PC-3 (cell line): ENCODE results near the gene CSF1. TPM values are rescaled to one million over a fixed set of nuclear protein-coding genes. Genes with fewer than 3 reads are reported as not detected.

ENCODE experiments used
- ATAC-seq: fragments of 200-7000 bp; cut with Tn5 transposase; 2 replicates; pipeline ENCODE4 v1.9.1; 2020; ENCODE audit warnings: mild to moderate bottlenecking, moderate library complexity
- BruUV-seq: library from RNA; stranded (reverse); fragments of 400-500 nt; replicated peaks from 2 replicates; lab custom pipeline; 2021; lab: Mats Ljungman, UMichigan
- CTCF ChIA-PET: fragments of 300-600 bp; sonication (Branson Sonifier 250); formaldehyde crosslinking; loops from one replicate; lab custom pipeline; 2022; ENCODE audit warnings: antibody characterized with exemption; lab: Charles Lee
- POLR2A ChIA-PET: fragments of 300-600 bp; sonication (Branson Sonifier 250); formaldehyde crosslinking; loops from one replicate; lab custom pipeline; 2022; ENCODE audit warnings: antibody characterized with exemption; ENCODE audit not compliant: unreplicated experiment; lab: Charles Lee
- DNase-seq: peaks from one replicate; pipeline ENCODE4 v3.0.0-alpha.2; 2015
- H2AFZ ChIP-seq: fragments of 300-600 bp; sonication (generic); 2 replicates; pipeline ENCODE4 v1.6.0; 2016; ENCODE audit warnings: antibody characterized with exemption, low read length
- H3F3A ChIP-seq: fragments of 300-600 bp; sonication (generic); one replicate; pipeline ENCODE4 v1.6.0; 2017; ENCODE audit warnings: antibody characterized with exemption, low read length, control low read depth, mild to moderate bottlenecking; ENCODE audit not compliant: unreplicated experiment
- H3K27ac ChIP-seq: fragments of 300-600 bp; sonication (generic); 2 replicates; pipeline ENCODE4 v1.5.1; 2016; ENCODE audit warnings: mild to moderate bottlenecking, low read length
- H3K27me3 ChIP-seq: fragments of 300-600 bp; sonication (generic); 2 replicates; pipeline ENCODE4 v1.6.1; 2016; ENCODE audit warnings: low read length, mixed read lengths
- H3K36me3 ChIP-seq: fragments of 300-600 bp; sonication (generic); 2 replicates; pipeline ENCODE4 v1.6.1; 2016; ENCODE audit warnings: low read depth, mixed run types, low read length, mixed read lengths
- H3K4me1 ChIP-seq: fragments of 300-600 bp; sonication (generic); 2 replicates; pipeline ENCODE4 v1.5.1; 2016; ENCODE audit warnings: low read length; ENCODE audit not compliant: insufficient read depth
- H3K4me2 ChIP-seq: fragments of 300-600 bp; sonication (generic); 2 replicates; pipeline ENCODE4 v1.6.0; 2016; ENCODE audit warnings: low read length
- H3K4me3 ChIP-seq: fragments of 300-600 bp; sonication (generic); 2 replicates; pipeline ENCODE4 v1.5.1; 2016; ENCODE audit warnings: mild to moderate bottlenecking, low read length, mixed read lengths
- H3K79me2 ChIP-seq: fragments of 300-600 bp; sonication (generic); 2 replicates; pipeline ENCODE4 v1.6.1; 2017; ENCODE audit warnings: low read length, mixed read lengths
- H3K9ac ChIP-seq: fragments of 300-600 bp; sonication (generic); 2 replicates; pipeline ENCODE4 v1.6.0; 2016; ENCODE audit warnings: mild to moderate bottlenecking, low read length
- H3K9me2 ChIP-seq: fragments of 300-600 bp; sonication (generic); replicated peaks from 2 replicates; pipeline ENCODE4 v1.6.1; 2016; ENCODE audit warnings: mixed run types, low read length, mixed read lengths
- H3K9me3 ChIP-seq: fragments of 300-600 bp; sonication (generic); 2 replicates; pipeline ENCODE4 v1.6.1; 2016; ENCODE audit warnings: low read length, mixed read lengths
- H4K20me1 ChIP-seq: fragments of 300-600 bp; sonication (generic); 2 replicates; pipeline ENCODE4 v1.6.1; 2016; ENCODE audit warnings: low read length, mixed read lengths
- EZH2 ChIP-seq: fragments of 300-600 bp; sonication (generic); IDR thresholded peaks from one replicate; pipeline ENCODE4 v1.6.1; 2017; ENCODE audit warnings: antibody characterized with exemption, mild to moderate bottlenecking, low read length; ENCODE audit not compliant: unreplicated experiment
- EZH2phosphoT487 ChIP-seq: fragments of 300-600 bp; sonication (generic); IDR thresholded peaks from 2 replicates; pipeline ENCODE4 v1.6.1; 2018; ENCODE audit warnings: mild to moderate bottlenecking, antibody characterized with exemption, low read length, borderline replicate concordance
- intact Hi-C: fragments of 100-400 bp; cut with micrococcal nuclease; formaldehyde crosslinking; loops from 2 replicates; pipeline ENCODE4 v1.9.0; 2023
- total RNA-seq: library from RNA; depleted of rRNA; stranded (reverse); fragments of >200 nt; gene quantifications from 2 replicates; pipeline ENCODE4 v1.2.3, GENCODE V29; 2014
- TF ChIP-seq, protein P1 (sequence below): fragments of 300-600 bp; sonication (generic); conservative IDR thresholded peaks from 2 replicates; pipeline ENCODE4 v1.5.1; 2017; ENCODE audit warnings: antibody characterized with exemption, low read depth, mild to moderate bottlenecking, low read length

The CSF1 gene
- total RNA-seq, 1 experiment from 2014 or later, result 2.0 TPM

GRCh38 chr1:109944541-109944940, 33.9 kb downstream of the CSF1 start:
- no TSS peak for BruUV-seq

GRCh38 chr1:109946511-109946910, 35.9 kb downstream of the CSF1 start:
- DNase-seq, result no peak
- H3F3A ChIP-seq, result no peaks in the 10 kb centered on the region
- no TSS peak for BruUV-seq
- no peak overlapping the region for H3K9ac ChIP-seq
- no peaks in the 10 kb centered on the region for H4K20me1 ChIP-seq
- ATAC-seq, result no peak
- no peak overlapping the region for H2AFZ ChIP-seq
- H3K4me2 ChIP-seq, result no peak overlapping the region
- ChIA-PET POLR2A (no interaction called here), CTCF (no interaction called here)
- no peaks in the 10 kb centered on the region for H3K79me2 ChIP-seq
- no peak overlapping the region for H3K4me3 ChIP-seq
- no peak for TF ChIP-seq EZH2phosphoT487
- intact Hi-C loops, result no loop called here
- H3K4me1 ChIP-seq, result 0 out of 2 replicates have a peak, but pooled peaks cover 6% of the 10 kb centered on the region
- H3K9me2 ChIP-seq, result no peaks in the 10 kb centered on the region
- H3K27me3 ChIP-seq, result no peaks in the 10 kb centered on the region
- no peaks in the 10 kb centered on the region for H3K36me3 ChIP-seq
- no peaks in the 10 kb centered on the region for H3K9me3 ChIP-seq
- H3K27ac ChIP-seq, result no peak overlapping the region

More at GRCh38 chr1:109944541-109944940, 33.9 kb downstream of the CSF1 start:
- no peak for DNase-seq
- no peaks in the 10 kb centered on the region for H4K20me1 ChIP-seq
- ChIA-PET POLR2A (no interaction called here), CTCF (no interaction called here)
- H3K9me3 ChIP-seq, result no peaks in the 10 kb centered on the region
- no peaks in the 10 kb centered on the region for H3F3A ChIP-seq
- H3K27me3 ChIP-seq, result no peaks in the 10 kb centered on the region
- no peaks in the 10 kb centered on the region for H3K36me3 ChIP-seq
- H3K4me2 ChIP-seq, result no peak overlapping the region
- intact Hi-C loops, result no loop called here
- H3K9ac ChIP-seq, result no peak overlapping the region
- ATAC-seq, result no peak
- no peak overlapping the region for H2AFZ ChIP-seq
- 0 out of 2 replicates have a peak, but pooled peaks cover 6% of the 10 kb centered on the region for H3K4me1 ChIP-seq
- H3K9me2 ChIP-seq, result no peaks in the 10 kb centered on the region
- no peaks in the 10 kb centered on the region for H3K79me2 ChIP-seq
- no peak overlapping the region for H3K27ac ChIP-seq
- TF ChIP-seq, protein P1, sequence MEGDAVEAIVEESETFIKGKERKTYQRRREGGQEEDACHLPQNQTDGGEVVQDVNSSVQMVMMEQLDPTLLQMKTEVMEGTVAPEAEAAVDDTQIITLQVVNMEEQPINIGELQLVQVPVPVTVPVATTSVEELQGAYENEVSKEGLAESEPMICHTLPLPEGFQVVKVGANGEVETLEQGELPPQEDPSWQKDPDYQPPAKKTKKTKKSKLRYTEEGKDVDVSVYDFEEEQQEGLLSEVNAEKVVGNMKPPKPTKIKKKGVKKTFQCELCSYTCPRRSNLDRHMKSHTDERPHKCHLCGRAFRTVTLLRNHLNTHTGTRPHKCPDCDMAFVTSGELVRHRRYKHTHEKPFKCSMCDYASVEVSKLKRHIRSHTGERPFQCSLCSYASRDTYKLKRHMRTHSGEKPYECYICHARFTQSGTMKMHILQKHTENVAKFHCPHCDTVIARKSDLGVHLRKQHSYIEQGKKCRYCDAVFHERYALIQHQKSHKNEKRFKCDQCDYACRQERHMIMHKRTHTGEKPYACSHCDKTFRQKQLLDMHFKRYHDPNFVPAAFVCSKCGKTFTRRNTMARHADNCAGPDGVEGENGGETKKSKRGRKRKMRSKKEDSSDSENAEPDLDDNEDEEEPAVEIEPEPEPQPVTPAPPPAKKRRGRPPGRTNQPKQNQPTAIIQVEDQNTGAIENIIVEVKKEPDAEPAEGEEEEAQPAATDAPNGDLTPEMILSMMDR, result no peak
- TF ChIP-seq EZH2phosphoT487, result no peak
- no peak for TF ChIP-seq EZH2
- H3K4me3 ChIP-seq, result no peak overlapping the region

GRCh38 chr1:109947582-109948284, 37.1 kb downstream of the CSF1 start:
- H3K9ac ChIP-seq, result no peak overlapping the region
- H3K9me3 ChIP-seq, result no peaks in the 10 kb centered on the region
- no peaks in the 10 kb centered on the region for H3K79me2 ChIP-seq
- H3K4me1 ChIP-seq, result 0 out of 2 replicates have a peak, but pooled peaks cover 6% of the 10 kb centered on the region
- H3F3A ChIP-seq, result no peaks in the 10 kb centered on the region
- no peaks in the 10 kb centered on the region for H3K36me3 ChIP-seq
- POLR2A ChIA-PET, result no interaction called here
- no peak overlapping the region for H3K4me3 ChIP-seq
- no peaks in the 10 kb centered on the region for H4K20me1 ChIP-seq
- intact Hi-C loops, result loop anchor here (1.0 kb wide), 1 partner anchor 23 kb away; no protein-coding TSS in a partner anchor
- CTCF ChIA-PET, result no interaction called here
- H3K4me2 ChIP-seq, result no peak overlapping the region; the same call in 1 of the 2 replicates
- no TSS peak for BruUV-seq
- H3K27ac ChIP-seq, result no peak overlapping the region
- DNase-seq (no peak), ATAC-seq (peak; percentile 48)
- H2AFZ ChIP-seq, result peak overlapping the region; percentile 62; the same call in 1 of the 2 replicates
- H3K9me2 ChIP-seq, result no peaks in the 10 kb centered on the region
- no peaks in the 10 kb centered on the region for H3K27me3 ChIP-seq
- TF ChIP-seq EZH2 (no peak), EZH2phosphoT487 (no peak)
- TF ChIP-seq, protein P1, result no peak
